H1 (cell line): ENCODE data around the gene MEP1A. TPM values are rescaled to one million over a fixed set of nuclear protein-coding genes. Genes with fewer than 3 reads are reported as not detected.

Source experiments
- BRCA1 ChIP-seq: IDR thresholded peaks from 2 replicates; pipeline ENCODE4 v1.6.1; 2012; ENCODE audit warnings: low read depth, low read length, improper control_type of control experiment
- CHD1 ChIP-seq: IDR thresholded peaks from 2 replicates; pipeline ENCODE4 v1.6.1; 2012; ENCODE audit warnings: low read depth, low read length, improper control_type of control experiment
- CHD7 ChIP-seq: fragments of 300-600 bp; sonication (generic); IDR thresholded peaks from 2 replicates; pipeline ENCODE4 v1.7.1; 2012; ENCODE audit warnings: low read length, moderate library complexity, mild to moderate bottlenecking, inconsistent platforms; ENCODE audit not compliant: insufficient replicate concordance
- KDM5A ChIP-seq: fragments of 200-600 bp; IDR thresholded peaks from 2 replicates; pipeline ENCODE4 v1.7.1; 2012; ENCODE audit warnings: mild to moderate bottlenecking, low read length, inconsistent platforms, mixed read lengths
- polyA plus RNA-seq, 7 experiments: library from polyadenylated mRNA; depleted of rRNA in 3 of 7; stranded (reverse) in 5 of 7; unstranded in 2 of 7; fragments of >200 nt in 5 of 7; fragments of 200-250 nt in 2 of 7; gene quantifications; 1 replicate in 5 of 7; 2 replicates in 1 of 7; 4 replicates in 1 of 7; pipeline versions ENCODE4 v1.2.1 to v1.2.3, GENCODE V29; 2011 to 2013; ENCODE audit warnings: missing spikeins in 2 of 7, mixed read lengths in 2 of 7
- total RNA-seq: library from RNA; stranded (reverse); fragmentation: NEBNext Ultra II Directional; extraction: Animal tissue kit (Norgen Biotek cat#: 25700); gene quantifications from 2 replicates; pipeline ENCODE4 v1.2.1, GENCODE V29; 2021

Gene MEP1A
- total and polyA plus RNA-seq, 2 of the 8 experiments (the other 6 are each of a cell fraction or from before 2014, with no cell fraction given) = 0.03 TPM; not detected in 1

- TF ChIP-seq CHD7 = no peak
- no peak for TF ChIP-seq CHD1
- no peak for TF ChIP-seq BRCA1
- TF ChIP-seq KDM5A = no peak
These were observed 72.0 kb downstream of the MEP1A start (continued) for GRCh38 chr6:46865221-46865620.
